ENCODE measurements around the gene CHAF1B. TPM values are rescaled to one million over a fixed set of nuclear protein-coding genes. Genes with fewer than 3 reads are reported as not detected.

CHAF1B gene
- total and polyA plus RNA-seq, 10 of the 15 experiments (the other 5 are each of a cell fraction or from before 2014, with no cell fraction given): 5.9 to 31.5 (median 17.3) TPM

DNA sequence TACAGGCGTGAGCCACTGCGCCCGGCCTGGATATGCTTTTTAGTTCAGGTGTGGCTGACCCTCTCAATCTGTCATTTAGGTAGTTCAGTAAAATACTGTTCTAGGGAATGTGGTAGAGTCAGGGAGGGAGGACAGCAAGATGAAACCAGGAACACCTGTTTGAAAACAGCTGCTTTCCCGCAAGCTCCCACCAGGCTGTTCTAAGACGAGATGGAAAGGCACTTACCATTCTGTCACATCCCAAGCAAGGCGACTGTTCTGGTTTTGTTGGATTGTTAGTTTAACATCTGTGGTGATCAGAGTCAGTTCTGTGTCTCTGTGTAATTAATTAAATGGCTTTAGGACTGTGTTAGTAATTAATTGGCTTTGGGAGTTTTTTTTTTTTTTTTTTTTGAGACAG, 2.9 kb downstream of the CHAF1B start:
- WGBS (ENCODE audit: insufficient coverage, insufficient replicate concordance, low lambda C conversion rate, missing lambda C conversion rate): 94% methylated on average over 6 of the region's 6 CpGs
- SMC1A ChIA-PET (ENCODE audit: uncharacterized antibody, unreplicated experiment): interaction anchor here (0.6 to 1.7 kb wide), 5 partner anchors 9 to 234 kb away, joined by 3 to 6 read pairs (median 4); no protein-coding TSS in a partner anchor
- RAD21 ChIA-PET (ENCODE audit: unreplicated experiment): interaction anchor here (0.6 to 1.6 kb wide), 3 partner anchors 54 to 215 kb away, joined by 3 read pairs; no protein-coding TSS in a partner anchor
- H3K27ac ChIP-seq (ENCODE audit: control insufficient read depth, insufficient read depth): no peak overlapping the region
- peaks cover 4% of the 10 kb centered on the region; the same call in 1 of the 2 replicates for H3K79me2 ChIP-seq (ENCODE audit: control insufficient read depth, insufficient read depth, low read length)
- no TSS peak for BruUV-seq (replicated peaks)
- intact Hi-C loops (cut with micrococcal nuclease; ENCODE audit: unreplicated experiment) (loop anchor here (5.0 kb wide), 1 partner anchor 236 kb away; no protein-coding TSS in a partner anchor), in situ Hi-C loops (cut with MboI) (no loop called here)
- H3K27me3 ChIP-seq (replicated peaks in 1 of 2; ENCODE audit: control insufficient read depth in 2 of 2, insufficient read depth in 2 of 2, low read length in 1 of 2): no peaks in the 10 kb centered on the region
- no peaks in the 10 kb centered on the region for H4K20me1 ChIP-seq (ENCODE audit: control insufficient read depth, insufficient read depth)
- H2AFZ ChIP-seq (ENCODE audit: control insufficient read depth, low read depth, low read length): no peak overlapping the region
- H3K36me3 ChIP-seq (ENCODE audit: control insufficient read depth in 2 of 2, insufficient read depth in 2 of 2, low read length in 1 of 2): peaks cover 0 to 3% of the 10 kb centered on the region in 2 experiments; a peak in 1 of 4 replicates
- CTCF ChIA-PET: interaction anchor here (0.7 to 1.4 kb wide), 5 partner anchors 9 to 247 kb away, joined by 3 to 6 read pairs (median 4); no protein-coding TSS in a partner anchor
- H3K4me2 ChIP-seq (ENCODE audit: control insufficient read depth, insufficient read depth): no peak overlapping the region
- no peak for ATAC-seq
- H3K4me1 ChIP-seq (ENCODE audit: control insufficient read depth, insufficient read depth, low read length): no peaks in the 10 kb centered on the region; the same call in 1 of the 2 replicates
- no peak overlapping the region for H3K4me3 ChIP-seq
- DNase-seq (ENCODE audit: low read depth, low spot score): no peak
- POLR2A ChIA-PET: interaction anchor here (0.7 to 1.0 kb wide), 2 partner anchors 33 to 65 kb away, joined by 3 to 4 read pairs; no protein-coding TSS in a partner anchor
- no peaks in the 10 kb centered on the region for H3K9me3 ChIP-seq (replicated peaks; ENCODE audit: control insufficient read depth, insufficient read depth, low read length)
- H3K9ac ChIP-seq (ENCODE audit: control insufficient read depth, insufficient read depth, low read length): no peak overlapping the region
- FAIRE-seq: no peak
- no peak for TF ChIP-seq PAX8 (IDR thresholded peaks at IDR 0.05)
- no peak for TF ChIP-seq SUZ12 (IDR thresholded peaks at IDR 0.05; ENCODE audit: unreplicated experiment)
- TF ChIP-seq, protein P1, sequence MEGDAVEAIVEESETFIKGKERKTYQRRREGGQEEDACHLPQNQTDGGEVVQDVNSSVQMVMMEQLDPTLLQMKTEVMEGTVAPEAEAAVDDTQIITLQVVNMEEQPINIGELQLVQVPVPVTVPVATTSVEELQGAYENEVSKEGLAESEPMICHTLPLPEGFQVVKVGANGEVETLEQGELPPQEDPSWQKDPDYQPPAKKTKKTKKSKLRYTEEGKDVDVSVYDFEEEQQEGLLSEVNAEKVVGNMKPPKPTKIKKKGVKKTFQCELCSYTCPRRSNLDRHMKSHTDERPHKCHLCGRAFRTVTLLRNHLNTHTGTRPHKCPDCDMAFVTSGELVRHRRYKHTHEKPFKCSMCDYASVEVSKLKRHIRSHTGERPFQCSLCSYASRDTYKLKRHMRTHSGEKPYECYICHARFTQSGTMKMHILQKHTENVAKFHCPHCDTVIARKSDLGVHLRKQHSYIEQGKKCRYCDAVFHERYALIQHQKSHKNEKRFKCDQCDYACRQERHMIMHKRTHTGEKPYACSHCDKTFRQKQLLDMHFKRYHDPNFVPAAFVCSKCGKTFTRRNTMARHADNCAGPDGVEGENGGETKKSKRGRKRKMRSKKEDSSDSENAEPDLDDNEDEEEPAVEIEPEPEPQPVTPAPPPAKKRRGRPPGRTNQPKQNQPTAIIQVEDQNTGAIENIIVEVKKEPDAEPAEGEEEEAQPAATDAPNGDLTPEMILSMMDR (IDR thresholded peaks at IDR 0.05 in 2 of 3, conservative IDR thresholded peaks at IDR 0.05 in 1 of 3; ENCODE audit: control insufficient read depth in 2 of 3, extremely low read depth in 1 of 3, insufficient read depth in 1 of 3, low read depth in 3 of 3, low read length in 3 of 3): no peak
- TF ChIP-seq, protein P2, sequence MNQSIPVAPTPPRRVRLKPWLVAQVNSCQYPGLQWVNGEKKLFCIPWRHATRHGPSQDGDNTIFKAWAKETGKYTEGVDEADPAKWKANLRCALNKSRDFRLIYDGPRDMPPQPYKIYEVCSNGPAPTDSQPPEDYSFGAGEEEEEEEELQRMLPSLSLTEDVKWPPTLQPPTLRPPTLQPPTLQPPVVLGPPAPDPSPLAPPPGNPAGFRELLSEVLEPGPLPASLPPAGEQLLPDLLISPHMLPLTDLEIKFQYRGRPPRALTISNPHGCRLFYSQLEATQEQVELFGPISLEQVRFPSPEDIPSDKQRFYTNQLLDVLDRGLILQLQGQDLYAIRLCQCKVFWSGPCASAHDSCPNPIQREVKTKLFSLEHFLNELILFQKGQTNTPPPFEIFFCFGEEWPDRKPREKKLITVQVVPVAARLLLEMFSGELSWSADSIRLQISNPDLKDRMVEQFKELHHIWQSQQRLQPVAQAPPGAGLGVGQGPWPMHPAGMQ (IDR thresholded peaks at IDR 0.05; ENCODE audit: borderline replicate concordance): no peak
- no peak for TF ChIP-seq SIX5 (IDR thresholded peaks at IDR 0.05; ENCODE audit: low read depth, low read length, severe bottlenecking)
- no peak for TF ChIP-seq CREB1 (IDR thresholded peaks at IDR 0.05; ENCODE audit: low read depth)
- no peak for TF ChIP-seq NBN (IDR thresholded peaks at IDR 0.05)
- no peak for TF ChIP-seq STAT1 (conservative IDR thresholded peaks at IDR 0.05)
- TF ChIP-seq, protein P3, sequence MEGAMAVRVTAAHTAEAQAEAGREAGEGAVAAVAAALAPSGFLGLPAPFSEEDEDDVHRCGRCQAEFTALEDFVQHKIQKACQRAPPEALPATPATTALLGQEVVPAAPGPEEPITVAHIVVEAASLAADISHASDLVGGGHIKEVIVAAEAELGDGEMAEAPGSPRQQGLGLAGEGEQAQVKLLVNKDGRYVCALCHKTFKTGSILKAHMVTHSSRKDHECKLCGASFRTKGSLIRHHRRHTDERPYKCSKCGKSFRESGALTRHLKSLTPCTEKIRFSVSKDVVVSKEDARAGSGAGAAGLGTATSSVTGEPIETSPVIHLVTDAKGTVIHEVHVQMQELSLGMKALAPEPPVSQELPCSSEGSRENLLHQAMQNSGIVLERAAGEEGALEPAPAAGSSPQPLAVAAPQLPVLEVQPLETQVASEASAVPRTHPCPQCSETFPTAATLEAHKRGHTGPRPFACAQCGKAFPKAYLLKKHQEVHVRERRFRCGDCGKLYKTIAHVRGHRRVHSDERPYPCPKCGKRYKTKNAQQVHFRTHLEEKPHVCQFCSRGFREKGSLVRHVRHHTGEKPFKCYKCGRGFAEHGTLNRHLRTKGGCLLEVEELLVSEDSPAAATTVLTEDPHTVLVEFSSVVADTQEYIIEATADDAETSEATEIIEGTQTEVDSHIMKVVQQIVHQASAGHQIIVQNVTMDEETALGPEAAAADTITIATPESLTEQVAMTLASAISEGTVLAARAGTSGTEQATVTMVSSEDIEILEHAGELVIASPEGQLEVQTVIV (IDR thresholded peaks at IDR 0.05; ENCODE audit: borderline replicate concordance, partially characterized antibody): no peak
- no peak for TF ChIP-seq POLR2A (IDR thresholded peaks at IDR 0.05; ENCODE audit: low read depth, low read length)
- TF ChIP-seq, protein P4, sequence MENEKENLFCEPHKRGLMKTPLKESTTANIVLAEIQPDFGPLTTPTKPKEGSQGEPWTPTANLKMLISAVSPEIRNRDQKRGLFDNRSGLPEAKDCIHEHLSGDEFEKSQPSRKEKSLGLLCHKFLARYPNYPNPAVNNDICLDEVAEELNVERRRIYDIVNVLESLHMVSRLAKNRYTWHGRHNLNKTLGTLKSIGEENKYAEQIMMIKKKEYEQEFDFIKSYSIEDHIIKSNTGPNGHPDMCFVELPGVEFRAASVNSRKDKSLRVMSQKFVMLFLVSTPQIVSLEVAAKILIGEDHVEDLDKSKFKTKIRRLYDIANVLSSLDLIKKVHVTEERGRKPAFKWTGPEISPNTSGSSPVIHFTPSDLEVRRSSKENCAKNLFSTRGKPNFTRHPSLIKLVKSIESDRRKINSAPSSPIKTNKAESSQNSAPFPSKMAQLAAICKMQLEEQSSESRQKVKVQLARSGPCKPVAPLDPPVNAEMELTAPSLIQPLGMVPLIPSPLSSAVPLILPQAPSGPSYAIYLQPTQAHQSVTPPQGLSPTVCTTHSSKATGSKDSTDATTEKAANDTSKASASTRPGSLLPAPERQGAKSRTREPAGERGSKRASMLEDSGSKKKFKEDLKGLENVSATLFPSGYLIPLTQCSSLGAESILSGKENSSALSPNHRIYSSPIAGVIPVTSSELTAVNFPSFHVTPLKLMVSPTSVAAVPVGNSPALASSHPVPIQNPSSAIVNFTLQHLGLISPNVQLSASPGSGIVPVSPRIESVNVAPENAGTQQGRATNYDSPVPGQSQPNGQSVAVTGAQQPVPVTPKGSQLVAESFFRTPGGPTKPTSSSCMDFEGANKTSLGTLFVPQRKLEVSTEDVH (IDR thresholded peaks at IDR 0.05; ENCODE audit: low read depth, partially characterized antibody): no peak
- no peak for TF ChIP-seq CHD1 (IDR thresholded peaks at IDR 0.05; ENCODE audit: low read depth, low read length)
- no peak for TF ChIP-seq HDAC6 (IDR thresholded peaks at IDR 0.05; ENCODE audit: unreplicated experiment)
- no peak for TF ChIP-seq SUPT20H (IDR thresholded peaks at IDR 0.05; ENCODE audit: borderline replicate concordance, control insufficient read depth, low read depth, low read length)
- no peak for TF ChIP-seq NFXL1 (IDR thresholded peaks at IDR 0.05; ENCODE audit: borderline replicate concordance)

All from GM12878 (cell line).